GM18520 (cell line): ENCODE measurements around the gene COX11.

Experiments used
- ATAC-seq: cut with Tn5 transposase; IDR thresholded peaks from one replicate; pipeline ENCODE4 v1.9.1; 2021; ENCODE audit not compliant: unreplicated experiment

COX11 gene

DNA sequence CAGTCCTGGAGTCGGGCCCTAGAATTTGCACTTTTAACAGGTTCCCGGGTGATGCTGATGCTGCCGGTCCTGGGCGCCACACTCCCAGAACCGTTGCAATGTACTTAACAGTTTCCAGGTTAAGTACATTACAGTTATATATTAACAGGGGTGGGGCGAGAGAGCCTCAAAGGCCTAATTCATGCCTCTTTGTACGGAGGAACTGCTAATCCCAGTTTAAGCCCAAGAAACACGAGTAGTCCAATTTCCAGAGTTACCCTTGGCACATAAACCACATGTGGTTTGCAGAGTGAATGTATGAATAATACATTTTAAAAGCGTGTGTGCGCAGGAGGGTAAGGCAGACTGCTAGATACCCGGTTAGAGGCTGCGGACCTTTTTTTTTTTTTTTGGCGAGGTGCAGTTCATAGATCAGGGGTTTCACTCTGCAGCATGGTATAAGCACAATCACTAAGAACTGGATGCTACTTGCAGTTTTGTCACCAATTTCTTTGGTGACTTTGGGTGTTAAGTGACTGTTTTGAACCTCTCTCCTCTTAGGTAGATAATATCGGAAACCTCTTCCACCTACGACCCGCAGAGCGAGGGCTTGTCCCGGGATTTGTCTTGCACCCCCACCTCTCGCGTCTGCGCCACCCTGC is 713 bp downstream of the COX11 start:
- ATAC-seq: peak; percentile 9

- no peak for ATAC-seq
These were observed 11.7 kb downstream of the COX11 start for GRCh38 chr17:54956791-54957190.

DNA sequence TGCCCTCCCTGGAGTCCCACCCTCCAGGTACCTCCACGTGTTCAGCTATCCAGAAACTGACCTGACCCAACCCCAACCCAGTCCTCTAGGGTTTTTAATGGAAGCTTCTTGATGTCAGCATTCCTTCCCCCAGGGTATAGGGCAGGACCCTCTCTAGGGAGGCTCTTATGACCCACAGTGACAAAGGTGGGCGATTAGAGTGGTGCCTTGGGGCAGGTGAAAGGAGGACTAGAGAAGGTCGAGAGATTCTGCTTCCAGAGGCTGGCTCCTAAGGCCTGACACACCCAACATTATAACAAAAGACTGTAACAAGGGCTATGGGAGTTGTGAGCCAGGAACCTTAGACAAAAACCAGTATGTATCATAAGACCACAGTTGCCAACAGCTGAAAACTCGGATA is 17.2 kb downstream of the COX11 start:
- ATAC-seq: no peak

DNA sequence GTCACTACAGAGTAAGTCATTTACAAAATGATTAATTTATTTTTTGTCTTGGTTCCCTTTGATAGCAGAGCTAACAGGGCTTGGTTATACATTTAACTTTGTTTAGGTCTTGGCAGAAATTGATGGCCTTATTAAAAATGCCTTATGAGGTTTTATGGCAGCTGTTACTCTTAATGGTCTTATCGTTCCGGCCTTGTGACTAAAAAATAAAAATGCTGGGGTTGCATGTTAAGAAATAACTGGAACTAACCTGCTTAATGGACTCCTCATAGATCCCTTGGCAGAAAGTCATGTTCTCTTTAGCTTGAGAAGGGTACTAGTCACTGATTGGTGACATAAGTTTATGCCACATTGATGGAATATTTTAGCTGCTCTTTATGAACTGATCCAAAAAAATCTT is 18.3 kb downstream of the COX11 start:
- ATAC-seq: no peak

DNA sequence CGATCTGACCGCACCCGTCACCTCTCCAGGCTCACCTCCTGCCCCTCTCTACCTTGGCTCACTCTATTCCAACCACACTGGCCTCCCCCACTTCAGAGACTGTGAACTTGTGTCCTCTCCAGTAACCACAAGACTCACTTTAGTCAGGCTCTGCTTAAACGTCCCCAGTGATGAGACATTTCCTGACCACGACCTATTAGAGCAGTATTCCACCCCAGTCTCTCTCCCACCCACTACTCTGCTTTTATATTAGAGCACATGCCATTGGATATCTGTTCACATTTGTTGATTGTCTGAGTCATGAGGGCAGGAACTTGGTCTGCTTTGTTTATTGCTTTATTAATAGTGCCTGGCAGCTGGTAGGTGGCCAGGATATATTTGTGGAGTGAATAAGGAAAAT is 20.1 kb downstream of the COX11 start:
- no peak for ATAC-seq

DNA sequence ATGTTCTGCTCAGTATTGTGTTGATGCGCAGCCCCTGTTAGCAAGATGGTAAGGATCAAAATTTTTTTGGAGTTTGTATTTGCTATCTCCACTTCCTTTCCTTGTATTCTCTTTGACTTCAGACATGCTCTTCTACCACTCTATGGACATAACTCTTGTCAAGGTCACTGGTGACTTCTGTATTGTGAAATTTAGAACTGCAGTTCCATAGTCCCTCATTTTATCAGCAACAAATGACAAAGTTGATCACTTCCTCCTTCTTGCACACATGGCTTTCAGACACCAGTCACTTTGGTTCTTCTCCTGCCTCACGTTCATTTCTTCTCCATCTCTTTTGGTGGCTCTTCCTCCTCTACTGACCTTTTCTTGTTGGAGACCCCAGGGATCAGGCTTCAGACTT is 21.1 kb downstream of the COX11 start:
- ATAC-seq: no peak

GRCh38 chr17:54945671-54946070 is 22.8 kb downstream of the COX11 start:
- ATAC-seq: no peak

DNA sequence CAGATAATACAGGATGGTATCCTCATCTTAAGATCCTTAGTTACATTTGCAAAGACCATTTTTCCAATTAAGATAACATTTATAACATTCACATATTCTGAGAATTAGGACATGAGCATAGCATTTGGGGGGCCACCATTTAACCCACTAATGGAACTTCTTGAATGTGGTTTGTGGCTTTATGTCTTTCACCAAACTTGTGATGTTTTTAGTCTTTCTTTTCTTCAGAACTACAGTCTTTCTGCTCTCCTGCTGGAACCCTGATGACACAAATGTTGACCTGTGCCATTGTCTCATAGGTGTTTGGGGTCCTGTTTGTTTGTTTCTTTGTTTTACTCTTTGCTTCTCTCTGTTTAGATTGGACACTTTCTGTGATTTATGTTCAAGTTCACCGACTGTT is 23.2 kb downstream of the COX11 start:
- no peak for ATAC-seq

DNA sequence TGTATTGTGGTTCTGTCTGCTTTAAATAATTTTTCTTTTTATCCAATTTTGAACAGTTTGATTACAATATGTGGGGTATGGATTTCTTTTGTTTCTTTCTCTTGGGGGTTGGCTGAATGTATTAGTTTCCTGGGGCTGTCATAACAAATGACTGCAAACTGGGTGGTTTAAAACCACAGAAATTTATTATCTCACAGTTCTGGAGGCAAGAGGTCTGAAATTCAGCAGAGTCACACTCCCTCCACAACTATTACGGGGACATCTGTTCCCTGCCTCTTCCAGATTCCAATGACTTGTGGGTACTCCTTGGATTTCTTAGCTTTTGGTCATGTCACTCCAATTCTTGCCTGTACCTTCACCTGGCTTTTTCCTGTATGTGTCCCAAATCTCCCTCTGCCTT is 23.7 kb downstream of the COX11 start:
- ATAC-seq: no peak

DNA sequence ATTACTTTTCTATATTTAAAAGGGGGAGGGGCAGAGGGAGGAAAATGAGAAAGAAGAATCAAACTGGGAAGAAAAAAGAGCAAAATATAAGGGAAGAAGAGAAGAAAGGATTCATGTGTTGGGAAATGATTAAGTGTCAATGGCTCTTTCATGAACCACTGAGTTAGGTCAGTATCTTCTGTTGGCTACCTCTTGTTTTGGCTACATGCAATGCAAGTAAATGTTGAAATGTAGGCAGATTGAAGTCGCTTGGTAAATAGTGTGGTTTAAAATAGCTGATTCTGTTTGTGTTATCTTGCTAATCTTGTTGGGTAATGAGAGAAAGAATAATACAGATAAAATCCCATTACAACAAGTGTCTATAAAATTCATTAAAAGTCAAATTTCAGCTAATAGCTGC is 27.2 kb downstream of the COX11 start:
- no peak for ATAC-seq

DNA sequence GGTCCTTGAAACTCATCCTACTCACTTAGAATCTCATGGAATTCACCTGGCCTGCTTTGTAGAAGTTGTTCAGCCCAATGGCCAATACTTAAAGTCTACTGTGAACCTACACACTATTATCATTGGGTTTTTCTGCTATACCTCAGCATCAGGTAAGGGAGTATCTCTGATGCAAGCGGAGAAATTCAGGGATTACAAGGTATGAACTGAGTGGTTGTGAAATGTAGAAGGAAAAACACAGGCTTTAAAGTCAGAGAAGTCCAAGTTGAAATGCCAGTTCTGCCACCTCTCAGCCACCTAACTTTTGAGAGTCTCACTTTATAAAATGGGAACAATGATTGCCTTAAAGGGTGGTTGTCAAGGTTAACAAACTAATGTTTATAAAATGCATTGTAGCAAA is 31.0 kb downstream of the COX11 start:
- no peak for ATAC-seq

DNA sequence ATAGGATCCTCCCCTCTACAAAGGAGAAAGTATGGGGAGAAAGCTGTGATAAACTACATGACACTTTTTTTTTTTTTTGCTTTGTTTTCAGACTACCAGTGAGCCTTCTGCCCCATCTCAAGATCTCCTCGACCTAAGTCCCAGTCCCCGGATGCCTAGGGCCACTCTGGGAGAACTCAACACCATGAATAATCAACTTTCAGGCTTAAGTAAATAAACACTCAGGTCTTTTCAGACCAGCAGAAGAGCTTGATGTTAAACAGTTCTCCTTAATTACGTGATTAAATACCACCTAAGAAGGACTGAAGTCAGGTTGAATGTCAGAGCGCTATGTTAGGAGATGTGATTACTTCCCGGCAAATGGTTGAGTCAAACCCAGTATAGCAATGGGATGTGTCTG is 31.4 kb downstream of the COX11 start:
- ATAC-seq: no peak

DNA sequence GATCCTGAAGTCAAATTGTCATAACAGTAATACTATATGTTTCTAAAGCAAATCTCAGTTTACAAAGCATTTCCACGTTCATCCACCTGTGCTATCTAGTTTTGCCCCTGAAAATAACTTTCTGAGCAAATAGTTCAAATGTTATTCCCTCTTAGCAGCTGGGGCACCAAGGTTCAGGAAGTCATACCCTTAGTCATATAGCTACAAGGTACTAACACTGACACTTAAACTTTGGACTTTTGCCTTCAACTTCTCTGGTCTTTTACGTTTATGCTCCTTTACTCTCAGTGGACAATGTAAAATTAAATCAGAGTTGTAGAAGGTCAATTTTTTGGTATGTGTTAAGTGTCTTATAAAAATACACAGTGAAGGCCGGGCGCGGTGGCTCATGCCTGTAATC is 33.0 kb downstream of the COX11 start:
- ATAC-seq: no peak

DNA sequence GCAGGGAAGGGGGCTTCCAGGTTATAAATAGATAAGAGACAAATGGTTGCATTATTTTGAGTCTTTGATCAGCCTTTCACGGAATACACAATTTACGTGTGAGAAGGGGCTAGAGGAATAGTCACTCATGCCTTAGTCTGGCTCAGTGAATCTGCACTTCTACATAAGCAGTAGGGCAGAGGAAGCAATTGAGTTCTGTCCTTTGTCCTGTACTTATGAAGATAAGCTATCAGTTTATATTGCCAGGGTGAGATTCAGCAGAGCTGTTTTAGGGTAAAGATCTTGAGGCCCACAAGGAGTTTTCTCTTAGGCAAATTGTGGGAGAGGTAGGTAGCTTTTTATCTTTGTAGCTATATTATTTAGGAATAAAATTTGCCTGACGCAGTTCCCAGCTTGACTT is 34.5 kb downstream of the COX11 start:
- ATAC-seq: no peak

DNA sequence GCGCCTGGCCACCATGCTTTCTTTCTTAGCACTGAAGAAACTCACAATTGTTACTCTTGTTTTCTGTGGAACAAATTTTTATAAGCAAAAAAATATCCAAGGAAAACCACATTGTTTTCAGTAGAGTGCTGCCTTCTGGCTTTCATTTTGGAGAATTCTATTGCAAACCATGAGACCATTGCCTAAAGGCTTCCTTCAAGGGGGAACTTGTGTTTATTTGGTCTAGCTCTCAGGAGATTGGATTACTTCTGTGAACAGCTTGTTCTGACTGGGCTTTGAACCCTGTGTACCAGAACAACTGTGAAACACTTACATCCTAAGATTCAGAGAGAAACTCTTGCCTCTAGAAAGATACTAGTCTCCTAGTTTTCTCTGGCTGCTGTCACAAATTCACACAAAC is 35.7 kb downstream of the COX11 start:
- no peak for ATAC-seq

- no peak for ATAC-seq
These were observed 40.9 kb downstream of the COX11 start for GRCh38 chr17:54927525-54927924.

DNA sequence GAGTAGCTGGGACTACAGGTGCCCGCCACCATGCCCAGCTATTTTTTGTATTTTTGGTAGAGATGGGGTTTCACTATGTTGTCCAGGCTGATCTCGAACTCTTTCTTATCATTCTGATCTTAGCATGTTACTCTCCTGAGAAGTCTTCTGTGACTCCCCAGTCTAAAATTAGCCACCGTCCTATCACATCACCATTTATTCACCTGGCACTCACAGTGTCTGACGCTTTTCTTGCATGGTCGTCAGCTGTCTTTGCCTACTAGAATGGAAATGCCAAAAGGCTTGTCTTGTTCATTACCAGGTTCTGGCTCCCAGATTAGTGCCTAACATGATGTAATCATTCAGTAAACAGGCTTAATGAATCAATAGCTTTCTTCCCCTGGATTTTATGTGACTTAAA is 44.0 kb downstream of the COX11 start:
- ATAC-seq: no peak

DNA sequence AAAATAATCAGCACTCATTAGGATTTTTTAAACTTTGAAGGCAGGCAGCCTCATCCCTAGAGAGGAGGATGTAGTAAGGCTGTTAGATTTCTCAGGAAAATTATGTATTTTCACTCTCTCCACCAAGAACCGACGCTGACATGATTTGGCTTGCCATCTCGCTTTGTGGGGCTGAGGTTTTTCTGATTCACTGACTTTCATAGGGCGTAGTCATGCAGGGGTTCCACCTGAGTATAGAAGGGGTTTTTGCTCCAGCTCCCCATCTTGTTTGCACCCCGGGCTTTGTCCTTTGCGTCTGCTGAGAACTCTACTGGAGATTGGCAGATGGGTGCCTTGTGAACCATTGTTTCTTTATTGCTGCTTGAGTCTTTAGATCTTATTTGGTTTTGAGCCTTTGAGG is 47.6 kb downstream of the COX11 start:
- ATAC-seq: no peak

DNA sequence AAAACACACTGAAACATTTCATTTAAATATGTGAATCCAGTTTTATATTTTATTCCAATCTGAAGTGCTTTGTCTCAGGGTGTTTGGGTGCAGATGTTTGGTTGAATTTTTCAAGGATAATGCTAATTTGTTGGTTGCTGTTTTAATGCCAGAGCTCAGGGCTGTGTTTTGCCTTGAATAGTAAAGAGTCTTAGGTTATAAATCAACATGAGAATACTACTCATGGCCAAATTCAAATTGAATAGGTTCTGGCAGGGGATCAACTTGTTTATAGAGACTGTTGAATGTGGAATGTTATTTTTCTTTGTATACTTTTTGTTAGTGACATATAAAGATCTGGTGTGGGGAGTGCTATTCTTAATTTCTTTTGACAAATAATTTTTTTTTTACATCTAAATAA is 49.0 kb downstream of the COX11 start:
- ATAC-seq: no peak

DNA sequence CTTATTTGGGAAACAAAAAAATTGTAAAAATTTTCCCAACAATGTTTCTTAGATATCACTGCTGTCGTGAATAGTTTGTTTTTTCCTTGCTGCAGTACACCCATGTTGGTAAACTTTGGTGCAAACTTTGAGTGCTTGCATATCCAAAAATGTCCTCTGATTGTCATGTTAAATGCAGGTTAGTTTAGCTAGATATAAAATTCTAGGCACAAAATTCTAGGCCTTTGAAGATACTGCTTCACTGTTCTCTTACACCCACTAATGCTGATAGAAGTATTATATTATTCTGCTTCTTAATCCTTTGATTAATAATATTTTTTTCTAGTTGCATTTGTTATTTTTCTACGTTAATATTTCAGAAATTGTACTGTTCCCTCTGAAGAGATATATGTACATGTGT is 51.7 kb downstream of the COX11 start:
- ATAC-seq: no peak
